ENCODE data around the gene POU2AF2.

POU2AF2 gene

DNA sequence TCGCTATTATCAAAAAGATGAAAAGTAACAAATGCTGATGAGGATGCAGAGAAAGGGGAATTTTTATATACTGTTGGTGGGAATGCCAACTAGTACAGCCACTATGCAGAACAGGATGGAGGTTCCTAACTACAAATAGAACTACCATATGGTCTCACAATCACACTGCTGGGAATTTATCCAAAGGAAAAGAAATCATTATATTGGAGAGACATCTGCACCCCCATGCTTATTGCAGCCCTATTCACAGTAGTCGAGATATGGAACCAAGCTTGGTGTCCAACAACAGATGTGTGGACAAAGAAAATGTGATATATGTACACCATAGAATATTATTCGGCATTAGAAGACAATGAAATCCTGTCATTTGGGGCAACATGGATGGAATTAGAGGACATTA is 19.6 kb upstream of the POU2AF2 start:
- no peak overlapping the region for H3K27ac ChIP-seq (ENCODE audit: low read depth, low read length)
- no peaks in the 10 kb centered on the region for H3K36me3 ChIP-seq (ENCODE audit: control insufficient read depth, low read length)
- no peaks in the 10 kb centered on the region for H3K9me2 ChIP-seq (replicated peaks; ENCODE audit: control insufficient read depth, low read length)
- H3K9me3 ChIP-seq (ENCODE audit: control insufficient read depth, insufficient read depth, low read length) = peaks cover 4% of the 10 kb centered on the region
- no peaks in the 10 kb centered on the region for H3K27me3 ChIP-seq (ENCODE audit: control insufficient read depth, low read length)
- H4K20me1 ChIP-seq (ENCODE audit: control insufficient read depth, insufficient read depth, low read depth, low read length) = no peaks in the 10 kb centered on the region
- H3K4me1 ChIP-seq (ENCODE audit: control insufficient read depth, low read length) = peaks cover 20% of the 10 kb centered on the region
- H3K79me2 ChIP-seq (ENCODE audit: control insufficient read depth, low read length) = no peaks in the 10 kb centered on the region
- H3F3A ChIP-seq (ENCODE audit: control insufficient read depth, insufficient read depth) = peaks cover 2% of the 10 kb centered on the region; the same call in 1 of the 2 replicates
- no peak overlapping the region for H3K4me3 ChIP-seq (ENCODE audit: low read length)
- no peak overlapping the region for H3K4me2 ChIP-seq (ENCODE audit: low read length)
- no peak for TF ChIP-seq EZH2phosphoT487 (IDR thresholded peaks at IDR 0.05; ENCODE audit: borderline replicate concordance, low read length)
- TF ChIP-seq, protein P1, sequence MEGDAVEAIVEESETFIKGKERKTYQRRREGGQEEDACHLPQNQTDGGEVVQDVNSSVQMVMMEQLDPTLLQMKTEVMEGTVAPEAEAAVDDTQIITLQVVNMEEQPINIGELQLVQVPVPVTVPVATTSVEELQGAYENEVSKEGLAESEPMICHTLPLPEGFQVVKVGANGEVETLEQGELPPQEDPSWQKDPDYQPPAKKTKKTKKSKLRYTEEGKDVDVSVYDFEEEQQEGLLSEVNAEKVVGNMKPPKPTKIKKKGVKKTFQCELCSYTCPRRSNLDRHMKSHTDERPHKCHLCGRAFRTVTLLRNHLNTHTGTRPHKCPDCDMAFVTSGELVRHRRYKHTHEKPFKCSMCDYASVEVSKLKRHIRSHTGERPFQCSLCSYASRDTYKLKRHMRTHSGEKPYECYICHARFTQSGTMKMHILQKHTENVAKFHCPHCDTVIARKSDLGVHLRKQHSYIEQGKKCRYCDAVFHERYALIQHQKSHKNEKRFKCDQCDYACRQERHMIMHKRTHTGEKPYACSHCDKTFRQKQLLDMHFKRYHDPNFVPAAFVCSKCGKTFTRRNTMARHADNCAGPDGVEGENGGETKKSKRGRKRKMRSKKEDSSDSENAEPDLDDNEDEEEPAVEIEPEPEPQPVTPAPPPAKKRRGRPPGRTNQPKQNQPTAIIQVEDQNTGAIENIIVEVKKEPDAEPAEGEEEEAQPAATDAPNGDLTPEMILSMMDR (IDR thresholded peaks at IDR 0.05; ENCODE audit: low read depth, low read length, poor library complexity, severe bottlenecking) = no peak

DNA sequence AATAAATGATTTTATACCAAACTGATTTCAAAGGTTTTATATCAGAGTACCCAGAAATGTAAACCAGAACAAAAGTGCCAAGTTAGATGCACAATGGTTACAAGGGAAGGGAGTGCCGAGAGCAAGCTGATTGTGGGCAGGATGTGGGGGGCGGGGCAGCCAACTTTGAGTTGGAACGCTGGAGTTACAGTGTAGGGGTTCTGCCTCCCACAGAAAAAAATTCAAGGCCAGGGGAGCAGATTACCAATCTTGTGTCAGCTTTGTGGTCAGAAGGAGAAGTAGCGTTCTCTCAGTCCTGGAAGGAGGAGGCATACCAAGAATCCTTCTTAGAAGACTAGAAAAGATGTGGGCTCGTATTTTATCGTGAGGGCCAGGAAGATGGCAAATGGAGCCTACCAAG is 15.9 kb upstream of the POU2AF2 start:
- Histone ChIP-seq H3K36me3 (ENCODE audit: control insufficient read depth, low read length) (no peaks in the 10 kb centered on the region), H3F3A (ENCODE audit: control insufficient read depth, insufficient read depth) (no peaks in the 10 kb centered on the region), H3K27me3 (ENCODE audit: control insufficient read depth, low read length) (no peaks in the 10 kb centered on the region), H3K4me3 (ENCODE audit: low read length) (no peak overlapping the region), H3K4me1 (ENCODE audit: control insufficient read depth, low read length) (peaks cover 23% of the 10 kb centered on the region), H3K27ac (ENCODE audit: low read depth, low read length) (no peak overlapping the region), H4K20me1 (ENCODE audit: control insufficient read depth, insufficient read depth, low read depth, low read length) (no peaks in the 10 kb centered on the region), H3K9me3 (ENCODE audit: control insufficient read depth, insufficient read depth, low read length) (peaks cover 4% of the 10 kb centered on the region; the same call in 1 of the 2 replicates), H3K9me2 (replicated peaks; ENCODE audit: control insufficient read depth, low read length) (no peaks in the 10 kb centered on the region), H3K79me2 (ENCODE audit: control insufficient read depth, low read length) (no peaks in the 10 kb centered on the region), H3K4me2 (ENCODE audit: low read length) (no peak overlapping the region)
- TF ChIP-seq, protein P1 (IDR thresholded peaks at IDR 0.05; ENCODE audit: low read depth, low read length, poor library complexity, severe bottlenecking) = no peak
- TF ChIP-seq EZH2phosphoT487 (IDR thresholded peaks at IDR 0.05; ENCODE audit: borderline replicate concordance, low read length) = no peak

DNA sequence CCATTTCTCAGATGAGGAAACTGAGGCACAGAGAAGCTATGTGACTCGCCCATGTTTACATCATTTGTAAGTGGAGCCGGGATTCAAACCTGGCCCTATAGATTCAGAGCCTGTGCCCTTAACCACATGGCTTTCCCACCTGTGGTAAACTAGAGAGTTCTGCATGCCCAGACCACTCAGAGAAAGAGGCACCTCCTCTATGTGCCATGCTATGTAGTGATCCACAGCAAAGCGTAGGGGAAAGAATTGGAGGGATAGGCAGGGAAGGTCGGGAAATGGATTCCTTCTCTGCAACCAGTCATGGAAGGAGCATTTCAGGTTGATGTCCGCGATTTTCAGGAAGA is 15.4 kb upstream of the POU2AF2 start:
- Histone ChIP-seq H4K20me1 (ENCODE audit: control insufficient read depth, insufficient read depth, low read depth, low read length) (no peaks in the 10 kb centered on the region), H3K4me2 (ENCODE audit: low read length) (peak overlapping the region; percentile 80), H3K4me1 (ENCODE audit: control insufficient read depth, low read length) (peaks cover 23% of the 10 kb centered on the region), H3F3A (ENCODE audit: control insufficient read depth, insufficient read depth) (no peaks in the 10 kb centered on the region), H3K36me3 (ENCODE audit: control insufficient read depth, low read length) (no peaks in the 10 kb centered on the region), H3K27me3 (ENCODE audit: control insufficient read depth, low read length) (no peaks in the 10 kb centered on the region), H3K9me3 (ENCODE audit: control insufficient read depth, insufficient read depth, low read length) (peaks cover 2% of the 10 kb centered on the region; the same call in 1 of the 2 replicates), H3K27ac (ENCODE audit: low read depth, low read length) (no peak overlapping the region), H3K79me2 (ENCODE audit: control insufficient read depth, low read length) (no peaks in the 10 kb centered on the region), H3K9me2 (replicated peaks; ENCODE audit: control insufficient read depth, low read length) (no peaks in the 10 kb centered on the region), H3K4me3 (ENCODE audit: low read length) (peak overlapping the region; percentile 68)
- TF ChIP-seq EZH2phosphoT487 (IDR thresholded peaks at IDR 0.05; ENCODE audit: borderline replicate concordance, low read length) = no peak
- TF ChIP-seq, protein P1 (IDR thresholded peaks at IDR 0.05; ENCODE audit: low read depth, low read length, poor library complexity, severe bottlenecking) = no peak

DNA sequence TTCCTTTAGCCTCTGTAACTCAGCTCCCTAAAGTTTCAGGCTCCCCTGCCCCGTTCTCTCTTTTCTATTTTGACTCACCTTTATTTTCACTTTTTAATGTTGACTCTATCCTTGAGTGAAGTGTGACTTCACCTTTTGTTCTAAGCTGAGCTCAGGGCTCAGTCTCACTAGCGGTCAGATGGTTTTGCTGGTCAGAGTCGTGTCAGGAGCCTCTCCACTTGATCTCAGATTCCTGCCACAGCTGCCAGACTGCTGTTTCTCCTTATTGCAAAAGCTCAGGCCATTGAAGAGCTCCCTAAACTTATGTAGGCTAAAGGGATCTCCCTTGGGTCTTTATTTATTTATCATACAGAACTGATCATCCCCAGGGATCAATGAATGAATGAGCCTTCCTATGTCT is 13.7 kb upstream of the POU2AF2 start:
- no peaks in the 10 kb centered on the region for H4K20me1 ChIP-seq (ENCODE audit: control insufficient read depth, insufficient read depth, low read depth, low read length)
- no peak overlapping the region for H3K27ac ChIP-seq (ENCODE audit: low read depth, low read length)
- H3K4me2 ChIP-seq (ENCODE audit: low read length) = no peak overlapping the region
- no peaks in the 10 kb centered on the region for H3K9me2 ChIP-seq (replicated peaks; ENCODE audit: control insufficient read depth, low read length)
- no peaks in the 10 kb centered on the region for H3K79me2 ChIP-seq (ENCODE audit: control insufficient read depth, low read length)
- H3K4me3 ChIP-seq (ENCODE audit: low read length) = no peak overlapping the region
- H3K9me3 ChIP-seq (ENCODE audit: control insufficient read depth, insufficient read depth, low read length) = no peaks in the 10 kb centered on the region
- H3F3A ChIP-seq (ENCODE audit: control insufficient read depth, insufficient read depth) = no peaks in the 10 kb centered on the region
- H3K27me3 ChIP-seq (ENCODE audit: control insufficient read depth, low read length) = no peaks in the 10 kb centered on the region
- H3K4me1 ChIP-seq (ENCODE audit: control insufficient read depth, low read length) = peaks cover 23% of the 10 kb centered on the region
- no peaks in the 10 kb centered on the region for H3K36me3 ChIP-seq (ENCODE audit: control insufficient read depth, low read length)
- TF ChIP-seq, protein P1 (IDR thresholded peaks at IDR 0.05; ENCODE audit: low read depth, low read length, poor library complexity, severe bottlenecking) = no peak
- no peak for TF ChIP-seq EZH2phosphoT487 (IDR thresholded peaks at IDR 0.05; ENCODE audit: borderline replicate concordance, low read length)
